Measurements from ENCODE around the gene TRIM52. TPM values are rescaled to one million over a fixed set of nuclear protein-coding genes. Genes with fewer than 3 reads are reported as not detected.

Gene TRIM52
- total and polyA plus RNA-seq, 9 of the 15 experiments (the other 6 are each of a cell fraction or from before 2014, with no cell fraction given): 3.3 to 21.9 (median 13.5) TPM

- TF ChIP-seq CBX2 (IDR thresholded peaks at IDR 0.05; ENCODE audit: insufficient read depth, low read length, poor library complexity, severe bottlenecking) (no peak), NFYB (IDR thresholded peaks at IDR 0.05; ENCODE audit: extremely low read depth, insufficient read length) (no peak), TBL1XR1 (IDR thresholded peaks at IDR 0.05; ENCODE audit: low read length in 2 of 2) (peak in 1 of 2 experiments; percentile 91; a peak in 1 of 4 replicates), ZNF165 (CRISPR knock-in tag; IDR thresholded peaks at IDR 0.05; ENCODE audit: borderline replicate concordance) (no peak), PKNOX1 (IDR thresholded peaks at IDR 0.05) (no peak), RAD51 (IDR thresholded peaks at IDR 0.05; ENCODE audit: borderline replicate concordance, low read depth) (no peak), NFE2L1 (tag; IDR thresholded peaks at IDR 0.05; ENCODE audit: borderline replicate concordance, low read depth) (no peak), MAFF (IDR thresholded peaks at IDR 0.05; ENCODE audit: low read length) (no peak), HMBOX1 (IDR thresholded peaks at IDR 0.05) (peak; percentile 95), ZNF280A (IDR thresholded peaks at IDR 0.05; ENCODE audit: low read depth, partially characterized antibody) (no peak), ETV5 (CRISPR knock-in tag; IDR thresholded peaks at IDR 0.05; ENCODE audit: low read depth) (no peak), ZBTB12 (CRISPR knock-in tag; IDR thresholded peaks at IDR 0.05) (0 out of 2 replicates have a peak, but pooled peaks have one; percentile 13), RFX7 (CRISPR knock-in tag; IDR thresholded peaks at IDR 0.05) (no peak), FOXM1 (IDR thresholded peaks at IDR 0.05; ENCODE audit: low read depth) (no peak; the same call in 1 of the 2 replicates), FOXM1 (CRISPR knock-in tag; IDR thresholded peaks at IDR 0.05; ENCODE audit: low read depth) (no peak), NR0B1 (IDR thresholded peaks at IDR 0.05; ENCODE audit: partially characterized antibody) (no peak), ZNF717 (CRISPR knock-in tag; IDR thresholded peaks at IDR 0.05) (no peak), TBP (optimal IDR thresholded peaks at IDR 0.05; ENCODE audit: low read depth, low read length) (peak; percentile 100), MYNN (IDR thresholded peaks at IDR 0.05) (no peak), MYNN (CRISPR knock-in tag; IDR thresholded peaks at IDR 0.05) (no peak), ZNF589 (CRISPR knock-in tag; IDR thresholded peaks at IDR 0.05; ENCODE audit: low read depth) (no peak), ZNF175 (CRISPR knock-in tag; IDR thresholded peaks at IDR 0.05; ENCODE audit: low read depth) (no peak), TCFL5 (CRISPR knock-in tag; conservative IDR thresholded peaks at IDR 0.05) (no peak)
These were observed 53.6 kb downstream of the TRIM52 start (continued) for GRCh38 chr5:181207214-181207959.
